Esophagus muscularis mucosa (tissue), 3 donors: ENCODE data around the gene PEX14.

ENCODE experiments used
- CTCF ChIP-seq, 3 experiments: fragments of 200-600 bp in 2 of 3; fragments of 450-650 bp in 1 of 3; sonication (generic) in 2 of 3; IDR thresholded peaks; one replicate each; pipeline ENCODE4 v1.5.1; 2017 to 2019; ENCODE audit warnings: antibody characterized with exemption in 3 of 3, mild to moderate bottlenecking in 2 of 3, moderate library complexity in 1 of 3
- POLR2A ChIP-seq: fragments of 450-650 bp; IDR thresholded peaks from one replicate; pipeline ENCODE4 v1.6.1; 2017; ENCODE audit warnings: antibody characterized with exemption, moderate library complexity, mild to moderate bottlenecking, low read depth
- POLR2AphosphoS5 ChIP-seq, 2 donors: sonication (generic); formaldehyde crosslinking; IDR thresholded peaks; one replicate each; pipeline ENCODE4 v1.6.1; 2017; ENCODE audit warnings: antibody characterized with exemption in 2 of 2

DNA sequence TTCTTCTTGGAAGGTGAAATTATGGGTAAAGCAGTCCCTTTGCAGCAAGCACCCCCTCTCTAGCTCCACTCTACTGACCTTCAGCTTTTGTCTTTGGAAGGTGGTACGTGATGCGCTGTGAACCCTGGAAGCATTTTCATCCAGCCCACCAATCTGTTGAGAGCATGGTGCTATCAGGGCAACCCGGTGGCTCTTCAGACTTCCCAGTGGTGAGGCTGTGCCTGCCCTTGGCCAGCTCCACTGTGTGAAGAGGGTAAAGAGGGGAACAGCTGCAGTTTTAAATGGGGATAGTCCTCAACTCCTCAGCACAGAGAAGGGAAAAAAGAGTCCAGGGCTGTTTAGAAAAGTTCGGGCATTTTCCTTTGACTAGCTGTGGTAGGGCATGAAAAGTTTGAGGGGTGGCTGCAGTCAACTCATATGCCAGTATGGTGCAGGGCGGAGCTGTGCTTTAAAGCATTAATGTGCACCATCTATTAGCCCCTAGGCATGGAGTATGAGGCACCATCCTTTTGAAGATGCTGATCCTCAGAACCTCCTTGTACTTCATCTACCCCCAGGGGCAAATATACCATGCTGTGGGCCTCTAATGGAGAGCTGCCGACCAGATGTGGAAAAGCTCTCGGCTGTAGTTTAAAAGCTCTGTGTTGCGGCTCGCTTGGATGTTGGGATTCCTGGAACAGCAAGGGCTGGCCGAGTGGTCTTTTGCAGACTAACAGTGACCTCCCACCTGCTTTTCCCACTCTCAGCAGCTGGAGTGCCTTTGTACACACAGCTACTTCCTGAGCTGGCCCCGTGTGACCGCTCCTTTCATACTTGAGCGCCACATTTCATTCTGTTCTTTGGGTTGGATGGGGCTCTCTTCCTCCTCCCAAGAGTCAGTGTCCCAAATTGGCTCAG, 123.0 kb downstream of the PEX14 start:
- TF ChIP-seq POLR2AphosphoS5 (IDR thresholded peaks at IDR 0.05) (no peak), CTCF (IDR thresholded peaks at IDR 0.05) (no peak), POLR2A (no peak)
